ENCODE data around the gene APPL1.

GRCh38 chr3:57244946-57245345 is 17.4 kb downstream of the APPL1 start:
- TF ChIP-seq CTCF (IDR thresholded peaks at IDR 0.05) (no peak), POLR2A (IDR thresholded peaks at IDR 0.05) (no peak)
